ENCODE results near the gene PACSIN2.

GRCh38 chr22:42924436-42924835, 90.5 kb downstream of the PACSIN2 start:
- TF ChIP-seq RAD21 (CRISPR knock-in tag; IDR thresholded peaks at IDR 0.05) = no peak
- TF ChIP-seq, protein P1, sequence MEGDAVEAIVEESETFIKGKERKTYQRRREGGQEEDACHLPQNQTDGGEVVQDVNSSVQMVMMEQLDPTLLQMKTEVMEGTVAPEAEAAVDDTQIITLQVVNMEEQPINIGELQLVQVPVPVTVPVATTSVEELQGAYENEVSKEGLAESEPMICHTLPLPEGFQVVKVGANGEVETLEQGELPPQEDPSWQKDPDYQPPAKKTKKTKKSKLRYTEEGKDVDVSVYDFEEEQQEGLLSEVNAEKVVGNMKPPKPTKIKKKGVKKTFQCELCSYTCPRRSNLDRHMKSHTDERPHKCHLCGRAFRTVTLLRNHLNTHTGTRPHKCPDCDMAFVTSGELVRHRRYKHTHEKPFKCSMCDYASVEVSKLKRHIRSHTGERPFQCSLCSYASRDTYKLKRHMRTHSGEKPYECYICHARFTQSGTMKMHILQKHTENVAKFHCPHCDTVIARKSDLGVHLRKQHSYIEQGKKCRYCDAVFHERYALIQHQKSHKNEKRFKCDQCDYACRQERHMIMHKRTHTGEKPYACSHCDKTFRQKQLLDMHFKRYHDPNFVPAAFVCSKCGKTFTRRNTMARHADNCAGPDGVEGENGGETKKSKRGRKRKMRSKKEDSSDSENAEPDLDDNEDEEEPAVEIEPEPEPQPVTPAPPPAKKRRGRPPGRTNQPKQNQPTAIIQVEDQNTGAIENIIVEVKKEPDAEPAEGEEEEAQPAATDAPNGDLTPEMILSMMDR (CRISPR knock-in tag; IDR thresholded peaks at IDR 0.05) = no peak
- TF ChIP-seq MED1 (CRISPR knock-in tag; IDR thresholded peaks at IDR 0.05) = no peak
- no peak for TF ChIP-seq POLR2G (IDR thresholded peaks at IDR 0.05; ENCODE audit: low read depth, low read length)
- TF ChIP-seq MYC (CRISPR knock-in tag; IDR thresholded peaks at IDR 0.05; ENCODE audit: borderline replicate concordance) = no peak
